Measurements from ENCODE around the gene NCDN. TPM values are rescaled to one million over a fixed set of nuclear protein-coding genes. Genes with fewer than 3 reads are reported as not detected.
A peak's percentile ranks its signal among the peaks of the same experiment; 100 is the strongest.

NCDN gene
- total RNA-seq, 1 donor from 2014 or later: 95.3 TPM

DNA sequence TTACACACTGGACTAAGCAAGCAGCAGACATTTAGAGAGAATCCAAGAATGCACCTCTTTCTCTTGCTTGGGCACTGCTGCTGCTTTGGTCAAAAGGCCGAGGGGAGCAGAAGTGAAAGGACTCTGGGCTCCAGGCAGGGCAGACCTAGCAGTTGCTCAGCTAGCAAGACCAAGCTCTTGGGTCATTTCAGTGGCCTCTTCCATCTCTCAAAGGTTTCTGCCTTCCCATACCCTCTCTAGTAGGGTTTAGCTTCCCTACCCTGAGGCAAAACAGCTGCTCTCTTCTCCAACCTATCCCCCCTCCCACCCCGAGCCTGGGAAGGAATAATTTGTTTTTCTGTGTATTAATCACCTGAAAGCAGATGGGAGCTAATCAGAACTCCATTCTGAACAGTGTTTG is 41.3 kb downstream of the NCDN start:
- no peak for DNase-seq
- Mint-ChIP-seq H3K36me3 (ENCODE audit: unreplicated experiment) (no peaks in the 10 kb centered on the region), H3K4me3 (ENCODE audit: unreplicated experiment) (peak overlapping the region; percentile 14), H3K27ac (ENCODE audit: unreplicated experiment) (peak overlapping the region; percentile 69), H3K9me3 (ENCODE audit: unreplicated experiment) (peaks cover 2% of the 10 kb centered on the region), H3K4me1 (ENCODE audit: low read depth, unreplicated experiment) (peaks cover 11% of the 10 kb centered on the region), H3K27me3 (ENCODE audit: unreplicated experiment) (peaks cover 2% of the 10 kb centered on the region)
- TF ChIP-seq CTCF (IDR thresholded peaks at IDR 0.05; ENCODE audit: partially characterized antibody, unreplicated experiment): no peak

DNA sequence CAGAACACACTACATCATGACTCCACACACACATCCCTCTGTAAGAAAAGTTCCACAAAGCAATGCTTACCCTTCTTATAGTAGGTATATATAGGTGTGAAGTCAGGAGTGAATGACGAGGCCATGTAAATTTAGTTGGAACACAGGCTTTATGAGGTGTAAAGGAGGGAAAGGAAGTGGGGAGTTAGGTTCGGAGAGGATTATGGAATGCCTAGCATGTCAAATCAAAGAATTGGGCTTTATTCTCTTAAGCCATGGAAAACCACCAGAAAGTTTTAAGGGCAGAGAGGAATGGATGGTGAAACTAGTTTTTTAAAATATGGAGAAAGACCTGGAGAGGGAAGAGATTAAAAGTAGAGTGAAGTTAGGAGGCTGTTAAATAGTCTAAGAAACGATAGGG is 41.8 kb downstream of the NCDN start:
- peak overlapping the region; percentile 2 for H3K4me3 Mint-ChIP-seq (ENCODE audit: unreplicated experiment)
- H3K27ac Mint-ChIP-seq (ENCODE audit: unreplicated experiment): peak overlapping the region; percentile 69
- H3K4me1 Mint-ChIP-seq (ENCODE audit: low read depth, unreplicated experiment): peaks cover 11% of the 10 kb centered on the region
- peaks cover 2% of the 10 kb centered on the region for H3K9me3 Mint-ChIP-seq (ENCODE audit: unreplicated experiment)
- H3K36me3 Mint-ChIP-seq (ENCODE audit: unreplicated experiment): no peaks in the 10 kb centered on the region
- no peak for DNase-seq
- peaks cover 2% of the 10 kb centered on the region for H3K27me3 Mint-ChIP-seq (ENCODE audit: unreplicated experiment)
- TF ChIP-seq CTCF (IDR thresholded peaks at IDR 0.05; ENCODE audit: partially characterized antibody, unreplicated experiment): no peak

GRCh38 chr1:35600593-35600992 is 43.0 kb downstream of the NCDN start:
- Mint-ChIP-seq H3K9me3 (ENCODE audit: unreplicated experiment) (peaks cover 2% of the 10 kb centered on the region), H3K27me3 (ENCODE audit: unreplicated experiment) (peaks cover 2% of the 10 kb centered on the region), H3K4me3 (ENCODE audit: unreplicated experiment) (peak overlapping the region; percentile 60), H3K4me1 (ENCODE audit: low read depth, unreplicated experiment) (peaks cover 14% of the 10 kb centered on the region), H3K27ac (ENCODE audit: unreplicated experiment) (peak overlapping the region; percentile 83), H3K36me3 (ENCODE audit: unreplicated experiment) (no peaks in the 10 kb centered on the region)
- DNase-seq: no peak
- TF ChIP-seq CTCF (IDR thresholded peaks at IDR 0.05; ENCODE audit: partially characterized antibody, unreplicated experiment): no peak

DNA sequence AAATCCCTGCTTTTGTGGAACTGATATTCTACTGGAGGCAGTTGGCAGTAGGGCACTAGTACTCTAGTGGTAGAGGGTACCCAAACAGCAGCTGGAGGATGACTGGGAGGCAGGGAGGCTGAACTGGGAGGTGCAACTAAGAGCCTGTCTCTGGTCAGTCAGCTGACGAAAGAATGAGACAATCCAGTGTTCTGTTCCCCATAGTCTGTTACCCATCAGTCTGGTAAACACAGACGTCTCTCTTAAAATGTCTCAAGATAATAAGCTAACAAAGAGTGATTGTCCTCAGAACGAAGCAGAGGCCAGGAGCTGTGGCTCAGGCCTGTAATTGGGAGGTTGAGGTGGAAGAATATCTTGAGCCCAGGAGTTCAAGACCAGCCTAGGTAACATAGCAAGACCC is 45.9 kb downstream of the NCDN start:
- Mint-ChIP-seq H3K4me1 (ENCODE audit: low read depth, unreplicated experiment) (peaks cover 16% of the 10 kb centered on the region), H3K4me3 (ENCODE audit: unreplicated experiment) (no peak overlapping the region), H3K27ac (ENCODE audit: unreplicated experiment) (no peak overlapping the region), H3K9me3 (ENCODE audit: unreplicated experiment) (peaks cover 2% of the 10 kb centered on the region), H3K27me3 (ENCODE audit: unreplicated experiment) (peaks cover 2% of the 10 kb centered on the region), H3K36me3 (ENCODE audit: unreplicated experiment) (no peaks in the 10 kb centered on the region)
- no peak for TF ChIP-seq CTCF (IDR thresholded peaks at IDR 0.05; ENCODE audit: partially characterized antibody, unreplicated experiment)
- DNase-seq: no peak

DNA sequence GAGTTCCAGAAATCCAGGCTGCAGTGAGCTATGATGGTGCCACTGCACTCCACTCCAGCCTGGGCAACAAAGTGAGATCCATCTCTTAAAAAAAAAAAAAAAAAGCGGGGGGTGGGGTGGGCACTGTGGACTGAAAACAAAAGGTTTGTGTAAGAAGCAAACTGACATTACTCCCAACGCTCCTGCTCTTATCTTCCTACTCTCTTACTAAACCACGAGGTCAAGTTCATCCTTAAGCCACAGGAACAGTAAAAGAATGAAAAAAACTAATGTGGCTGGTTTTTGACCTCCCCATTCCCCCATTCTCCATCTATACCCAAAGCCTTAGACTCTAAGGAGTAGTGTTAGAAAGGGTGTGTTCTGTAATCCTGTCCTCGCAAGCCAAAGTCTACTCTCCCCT is 46.3 kb downstream of the NCDN start:
- no peak for DNase-seq
- H3K9me3 Mint-ChIP-seq (ENCODE audit: unreplicated experiment): peaks cover 2% of the 10 kb centered on the region
- no peak overlapping the region for H3K4me3 Mint-ChIP-seq (ENCODE audit: unreplicated experiment)
- H3K36me3 Mint-ChIP-seq (ENCODE audit: unreplicated experiment): no peaks in the 10 kb centered on the region
- no peak for TF ChIP-seq CTCF (IDR thresholded peaks at IDR 0.05; ENCODE audit: partially characterized antibody, unreplicated experiment)
- H3K4me1 Mint-ChIP-seq (ENCODE audit: low read depth, unreplicated experiment): peaks cover 12% of the 10 kb centered on the region
- H3K27me3 Mint-ChIP-seq (ENCODE audit: unreplicated experiment): peaks cover 2% of the 10 kb centered on the region
- H3K27ac Mint-ChIP-seq (ENCODE audit: unreplicated experiment): no peak overlapping the region

Data from glutamatergic neuron (in vitro differentiated cells).